Measurements from ENCODE around the gene GFOD2.

GRCh38 chr16:67669499-67670101, 49.5 kb downstream of the GFOD2 start:
- TF ChIP-seq EZH2 (conservative IDR thresholded peaks at IDR 0.05; ENCODE audit: low read depth, low read length) (no peak), REPIN1 (CRISPR knock-in tag; IDR thresholded peaks at IDR 0.05; ENCODE audit: borderline replicate concordance, low read depth) (no peak), HDAC1 (CRISPR knock-in tag; IDR thresholded peaks at IDR 0.05) (no peak)
